Parathyroid adenoma (tissue), 2 donors: ENCODE data around the gene USP51.
"Not testable (repeated sequence)": the region's sequence is repeated elsewhere in the genome, so short reads cannot be mapped to it uniquely, and the experiment has no call there.

ENCODE experiments used
- H2AFZ ChIP-seq: fragments of 300-600 bp; sonication (generic); one replicate; pipeline ENCODE4 v1.7.0; 2017; ENCODE audit warnings: antibody characterized with exemption, mild to moderate bottlenecking
- H3K27ac ChIP-seq: fragments of 300-600 bp; sonication (generic); one replicate; pipeline ENCODE4 v1.7.0; 2017
- H3K27me3 ChIP-seq: fragments of 300-600 bp; sonication (generic); one replicate; pipeline ENCODE4 v1.7.0; 2017; ENCODE audit warnings: low read length; ENCODE audit not compliant: control insufficient read depth, insufficient read depth
- H3K36me3 ChIP-seq: fragments of 300-600 bp; sonication (generic); one replicate; pipeline ENCODE4 v1.7.0; 2017; ENCODE audit warnings: low read length; ENCODE audit not compliant: control insufficient read depth, insufficient read depth
- H3K4me1 ChIP-seq: fragments of 300-600 bp; sonication (generic); one replicate; pipeline ENCODE4 v1.7.0; 2017; ENCODE audit warnings: control low read depth
- H3K4me2 ChIP-seq: fragments of 300-600 bp; sonication (generic); one replicate; pipeline ENCODE4 v1.7.0; 2017; ENCODE audit warnings: low read length
- H3K4me3 ChIP-seq: fragments of 300-600 bp; sonication (generic); one replicate; pipeline ENCODE4 v1.7.0; 2017; ENCODE audit warnings: low read depth, low read length
- H3K79me2 ChIP-seq: fragments of 300-600 bp; sonication (generic); one replicate; pipeline ENCODE4 v1.7.0; 2017; ENCODE audit warnings: control low read depth
- H3K9ac ChIP-seq: fragments of 300-600 bp; sonication (generic); one replicate; pipeline ENCODE4 v1.7.0; 2017; ENCODE audit warnings: mild to moderate bottlenecking
- H3K9me3 ChIP-seq: fragments of 300-600 bp; sonication (generic); one replicate; pipeline ENCODE4 v1.7.0; 2017; ENCODE audit warnings: low read length; ENCODE audit not compliant: control insufficient read depth
- CTCF ChIP-seq: fragments of 300-600 bp; sonication (generic); IDR thresholded peaks from one replicate; pipeline ENCODE4 v1.7.0; 2017; ENCODE audit warnings: antibody characterized with exemption, mild to moderate bottlenecking
- donor health status: primary hyperparathyroidism.

USP51 gene

DNA sequence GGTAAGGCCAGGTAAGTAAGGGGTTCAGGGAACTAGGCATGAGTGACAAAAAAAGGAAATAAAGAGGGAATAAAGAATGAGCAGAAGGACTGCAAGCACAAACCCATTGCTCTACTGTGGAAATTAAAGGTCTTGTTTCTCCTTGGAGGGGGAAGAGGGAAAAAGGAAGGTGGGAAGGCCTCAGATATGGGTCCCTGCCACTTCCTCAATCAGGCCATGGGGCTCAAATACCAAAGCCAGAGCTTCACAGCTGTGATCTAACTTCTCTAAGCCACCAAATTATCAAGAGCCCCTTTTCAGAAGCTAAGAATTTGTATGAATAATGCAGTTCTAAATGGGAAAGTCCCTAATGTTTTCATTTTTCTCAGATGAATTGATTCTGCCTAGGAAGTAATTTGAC, 4.7 kb downstream of the USP51 start:
- Histone ChIP-seq H3K27me3 (no peaks in the 10 kb centered on the region), H3K79me2 (no peaks in the 10 kb centered on the region), H3K9ac (no peak overlapping the region), H3K4me1 (no peaks in the 10 kb centered on the region), H3K4me2 (no peak overlapping the region), H3K36me3 (no peaks in the 10 kb centered on the region), H3K27ac (no peak overlapping the region), H2AFZ (no peak overlapping the region), H3K9me3 (no peaks in the 10 kb centered on the region), H3K4me3 (no peak overlapping the region)
- no peak for TF ChIP-seq CTCF

- Histone ChIP-seq H3K9me3 (no peaks in the 10 kb centered on the region), H2AFZ (no peak overlapping the region), H3K4me2 (no peak overlapping the region), H3K36me3 (no peaks in the 10 kb centered on the region), H3K9ac (no peak overlapping the region), H3K27me3 (no peaks in the 10 kb centered on the region), H3K27ac (no peak overlapping the region), H3K79me2 (no peaks in the 10 kb centered on the region), H3K4me1 (no peaks in the 10 kb centered on the region), H3K4me3 (no peak overlapping the region)
- no peak for TF ChIP-seq CTCF
Observed at GRCh38 chrX:55480390-55481062, 9.1 kb downstream of the USP51 start.

DNA sequence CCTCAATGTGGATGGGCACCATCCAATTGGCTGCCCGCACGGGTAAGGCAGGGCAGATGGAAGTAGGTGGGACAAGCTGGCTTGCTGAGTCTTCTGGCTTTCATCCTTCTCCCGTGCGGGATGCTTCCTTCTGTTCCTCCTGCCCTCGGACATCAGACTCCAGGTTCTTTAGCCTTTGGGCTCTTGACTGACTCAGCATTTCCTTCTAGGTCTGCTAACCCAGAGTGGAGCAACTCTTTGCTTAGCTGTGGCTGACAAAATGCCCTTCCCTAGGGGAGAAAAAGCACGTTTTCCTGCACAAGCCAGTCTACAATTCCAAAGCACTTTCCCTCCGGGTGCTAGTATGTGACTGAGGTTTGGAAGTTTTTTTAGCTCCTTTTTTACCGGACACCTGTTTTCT, 9.7 kb downstream of the USP51 start:
- not testable (repeated sequence) for H3K9ac ChIP-seq, H3K79me2 ChIP-seq, H2AFZ ChIP-seq, H3K36me3 ChIP-seq, H3K4me2 ChIP-seq, H3K9me3 ChIP-seq, H3K4me1 ChIP-seq, H3K27ac ChIP-seq, H3K4me3 ChIP-seq, H3K27me3 ChIP-seq

DNA sequence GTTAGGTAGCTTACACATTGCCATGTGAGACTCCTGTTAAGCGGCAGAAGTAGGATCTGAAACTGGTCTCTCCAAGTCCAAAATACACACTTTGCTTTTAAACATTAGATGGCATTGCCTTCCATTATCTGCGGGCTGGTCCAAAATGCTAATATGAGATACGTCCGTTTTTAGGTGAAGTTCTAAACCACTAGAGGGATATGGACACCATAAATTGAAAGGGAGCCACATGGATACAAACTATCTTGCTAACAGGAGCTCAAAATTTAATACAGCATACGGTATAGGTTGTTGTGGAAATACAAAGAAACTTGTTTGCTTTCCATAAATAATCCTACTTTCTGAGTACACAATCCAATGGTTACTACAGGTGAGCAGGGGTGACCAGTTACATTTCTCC, 23.9 kb downstream of the USP51 start:
- not testable (repeated sequence) for H3K9ac ChIP-seq, H3K27me3 ChIP-seq, H3K4me2 ChIP-seq, H3K27ac ChIP-seq, H3K9me3 ChIP-seq, H3K36me3 ChIP-seq, H2AFZ ChIP-seq, H3K4me3 ChIP-seq, H3K79me2 ChIP-seq, H3K4me1 ChIP-seq

DNA sequence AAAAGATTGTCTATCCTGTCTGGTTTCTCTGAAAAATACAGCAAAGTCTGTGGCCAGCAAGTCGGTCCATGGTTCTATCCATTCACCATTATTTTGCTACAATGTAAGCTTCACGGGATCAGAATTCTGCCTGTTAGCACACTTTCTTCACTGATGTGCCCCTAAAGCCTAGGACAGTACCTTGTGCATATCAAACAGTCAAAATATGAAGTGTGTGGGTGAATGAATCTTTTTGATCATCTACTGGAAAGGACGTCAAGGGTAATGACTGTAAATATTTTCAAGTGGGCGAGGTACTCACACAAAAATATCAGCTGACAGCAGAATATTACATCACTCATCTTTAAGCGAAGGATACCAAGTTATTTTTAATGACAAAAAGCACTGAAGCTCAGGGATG, 24.5 kb downstream of the USP51 start:
- H3K27me3 ChIP-seq, H3K36me3 ChIP-seq, H3K9ac ChIP-seq, H2AFZ ChIP-seq, H3K27ac ChIP-seq, H3K4me1 ChIP-seq, H3K4me3 ChIP-seq, H3K79me2 ChIP-seq, H3K9me3 ChIP-seq, H3K4me2 ChIP-seq: not testable (repeated sequence)

DNA sequence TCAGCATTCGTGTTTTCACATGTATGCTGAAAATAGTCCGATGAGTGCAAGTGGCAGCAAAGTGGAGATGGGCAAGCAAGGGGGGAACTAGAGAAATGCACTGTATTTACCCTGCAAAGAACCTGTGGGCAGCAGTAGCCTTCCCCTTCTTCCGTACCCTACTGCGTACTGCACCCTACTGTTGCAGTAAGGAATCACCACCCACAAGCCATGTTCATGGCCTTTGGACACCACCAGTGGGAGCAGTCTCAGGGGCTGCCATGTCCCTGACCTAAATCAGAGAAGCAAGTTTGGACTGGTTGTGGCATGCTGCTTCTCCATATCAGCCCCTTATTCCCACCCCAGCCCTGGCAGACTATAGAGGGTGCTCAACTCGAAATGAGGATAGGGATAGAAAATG, 25.6 kb downstream of the USP51 start:
- not testable (repeated sequence) for H3K79me2 ChIP-seq, H3K36me3 ChIP-seq, H3K9me3 ChIP-seq, H3K4me3 ChIP-seq, H2AFZ ChIP-seq, H3K27ac ChIP-seq, H3K9ac ChIP-seq, H3K4me2 ChIP-seq, H3K4me1 ChIP-seq, H3K27me3 ChIP-seq

- not testable (repeated sequence) for H3K27ac ChIP-seq, H3K36me3 ChIP-seq, H3K79me2 ChIP-seq, H3K9me3 ChIP-seq, H2AFZ ChIP-seq, H3K4me2 ChIP-seq, H3K4me1 ChIP-seq, H3K27me3 ChIP-seq, H3K4me3 ChIP-seq, H3K9ac ChIP-seq
Observed at GRCh38 chrX:55459926-55460325, 29.7 kb downstream of the USP51 start.

DNA sequence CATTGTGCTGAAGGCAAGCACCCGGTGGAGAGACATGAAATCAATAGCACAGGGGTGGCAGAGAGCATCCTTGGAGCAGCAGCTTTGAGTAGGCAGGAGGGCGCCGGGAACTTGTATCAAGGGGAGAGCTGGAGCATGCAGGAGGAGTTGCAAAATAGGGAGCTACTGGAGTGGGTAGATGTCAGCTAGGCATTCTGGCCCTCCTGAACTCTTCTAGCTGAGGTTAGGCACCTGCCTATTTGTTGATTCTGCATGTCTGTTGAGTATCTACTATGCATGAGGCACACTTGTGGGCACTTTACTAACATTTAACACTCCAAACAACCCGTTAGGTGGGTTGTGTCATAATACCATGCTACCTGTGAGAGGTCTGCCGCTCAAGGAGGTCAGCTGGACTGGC, 30.2 kb downstream of the USP51 start:
- not testable (repeated sequence) for H2AFZ ChIP-seq, H3K4me3 ChIP-seq, H3K9me3 ChIP-seq, H3K4me2 ChIP-seq, H3K27ac ChIP-seq, H3K9ac ChIP-seq, H3K79me2 ChIP-seq, H3K4me1 ChIP-seq, H3K27me3 ChIP-seq, H3K36me3 ChIP-seq

DNA sequence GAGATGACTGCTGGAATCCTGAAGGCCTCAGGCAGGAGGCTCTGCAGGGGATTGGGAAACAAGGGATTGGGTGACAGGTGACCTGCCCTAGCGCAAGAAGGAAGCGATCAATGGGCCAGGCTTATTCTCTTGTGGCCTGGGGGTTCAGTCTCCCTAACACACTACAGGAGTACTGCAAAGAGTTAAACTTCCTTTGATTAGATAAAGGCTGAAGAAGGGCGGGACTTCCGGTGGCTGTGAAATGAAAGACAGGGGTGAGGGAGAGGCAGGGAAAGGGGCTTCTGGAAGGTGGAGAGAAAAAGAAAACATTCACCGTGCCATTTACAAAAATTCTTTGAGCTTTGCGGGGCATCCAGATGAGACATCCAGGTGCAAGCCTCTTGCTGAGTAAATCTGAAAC, 33.9 kb downstream of the USP51 start:
- H3K9me3 ChIP-seq, H3K36me3 ChIP-seq, H3K4me3 ChIP-seq, H3K27ac ChIP-seq, H2AFZ ChIP-seq, H3K9ac ChIP-seq, H3K4me2 ChIP-seq, H3K4me1 ChIP-seq, H3K27me3 ChIP-seq, H3K79me2 ChIP-seq: not testable (repeated sequence)
